Measurements from ENCODE around the gene IQCF6.

DNA sequence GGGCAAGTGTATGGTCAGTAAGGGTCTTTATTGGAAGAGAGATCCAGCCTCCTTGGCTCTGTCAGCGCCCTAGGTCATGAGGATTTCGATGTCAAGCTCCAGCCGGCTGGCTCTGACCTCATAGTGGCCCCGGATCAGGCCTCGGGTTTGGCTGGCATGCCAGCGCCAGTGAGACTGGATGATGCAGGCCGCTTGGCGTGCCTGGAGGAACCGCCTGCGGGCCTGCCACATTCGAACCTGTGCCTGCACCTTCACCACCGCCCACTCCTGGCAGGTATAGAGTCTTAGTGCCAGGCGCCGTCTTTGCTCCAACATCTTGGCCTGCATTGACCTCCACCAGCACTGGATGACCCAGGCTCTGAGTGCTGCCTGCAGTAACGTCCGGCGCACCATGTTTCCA lies 483 bp downstream of the IQCF6 start:
- TF ChIP-seq, protein P1, sequence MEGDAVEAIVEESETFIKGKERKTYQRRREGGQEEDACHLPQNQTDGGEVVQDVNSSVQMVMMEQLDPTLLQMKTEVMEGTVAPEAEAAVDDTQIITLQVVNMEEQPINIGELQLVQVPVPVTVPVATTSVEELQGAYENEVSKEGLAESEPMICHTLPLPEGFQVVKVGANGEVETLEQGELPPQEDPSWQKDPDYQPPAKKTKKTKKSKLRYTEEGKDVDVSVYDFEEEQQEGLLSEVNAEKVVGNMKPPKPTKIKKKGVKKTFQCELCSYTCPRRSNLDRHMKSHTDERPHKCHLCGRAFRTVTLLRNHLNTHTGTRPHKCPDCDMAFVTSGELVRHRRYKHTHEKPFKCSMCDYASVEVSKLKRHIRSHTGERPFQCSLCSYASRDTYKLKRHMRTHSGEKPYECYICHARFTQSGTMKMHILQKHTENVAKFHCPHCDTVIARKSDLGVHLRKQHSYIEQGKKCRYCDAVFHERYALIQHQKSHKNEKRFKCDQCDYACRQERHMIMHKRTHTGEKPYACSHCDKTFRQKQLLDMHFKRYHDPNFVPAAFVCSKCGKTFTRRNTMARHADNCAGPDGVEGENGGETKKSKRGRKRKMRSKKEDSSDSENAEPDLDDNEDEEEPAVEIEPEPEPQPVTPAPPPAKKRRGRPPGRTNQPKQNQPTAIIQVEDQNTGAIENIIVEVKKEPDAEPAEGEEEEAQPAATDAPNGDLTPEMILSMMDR (IDR thresholded peaks at IDR 0.05; ENCODE audit: low read depth, low read length, poor library complexity, severe bottlenecking), result no peak
- no peak for TF ChIP-seq EZH2phosphoT487 (IDR thresholded peaks at IDR 0.05; ENCODE audit: borderline replicate concordance, low read length)

Measured in DOHH2 (cell line).